ENCODE data around the gene IFITM5.

- TF ChIP-seq, protein P1, sequence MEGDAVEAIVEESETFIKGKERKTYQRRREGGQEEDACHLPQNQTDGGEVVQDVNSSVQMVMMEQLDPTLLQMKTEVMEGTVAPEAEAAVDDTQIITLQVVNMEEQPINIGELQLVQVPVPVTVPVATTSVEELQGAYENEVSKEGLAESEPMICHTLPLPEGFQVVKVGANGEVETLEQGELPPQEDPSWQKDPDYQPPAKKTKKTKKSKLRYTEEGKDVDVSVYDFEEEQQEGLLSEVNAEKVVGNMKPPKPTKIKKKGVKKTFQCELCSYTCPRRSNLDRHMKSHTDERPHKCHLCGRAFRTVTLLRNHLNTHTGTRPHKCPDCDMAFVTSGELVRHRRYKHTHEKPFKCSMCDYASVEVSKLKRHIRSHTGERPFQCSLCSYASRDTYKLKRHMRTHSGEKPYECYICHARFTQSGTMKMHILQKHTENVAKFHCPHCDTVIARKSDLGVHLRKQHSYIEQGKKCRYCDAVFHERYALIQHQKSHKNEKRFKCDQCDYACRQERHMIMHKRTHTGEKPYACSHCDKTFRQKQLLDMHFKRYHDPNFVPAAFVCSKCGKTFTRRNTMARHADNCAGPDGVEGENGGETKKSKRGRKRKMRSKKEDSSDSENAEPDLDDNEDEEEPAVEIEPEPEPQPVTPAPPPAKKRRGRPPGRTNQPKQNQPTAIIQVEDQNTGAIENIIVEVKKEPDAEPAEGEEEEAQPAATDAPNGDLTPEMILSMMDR (IDR thresholded peaks at IDR 0.05): no peak
- TF ChIP-seq, protein P2, sequence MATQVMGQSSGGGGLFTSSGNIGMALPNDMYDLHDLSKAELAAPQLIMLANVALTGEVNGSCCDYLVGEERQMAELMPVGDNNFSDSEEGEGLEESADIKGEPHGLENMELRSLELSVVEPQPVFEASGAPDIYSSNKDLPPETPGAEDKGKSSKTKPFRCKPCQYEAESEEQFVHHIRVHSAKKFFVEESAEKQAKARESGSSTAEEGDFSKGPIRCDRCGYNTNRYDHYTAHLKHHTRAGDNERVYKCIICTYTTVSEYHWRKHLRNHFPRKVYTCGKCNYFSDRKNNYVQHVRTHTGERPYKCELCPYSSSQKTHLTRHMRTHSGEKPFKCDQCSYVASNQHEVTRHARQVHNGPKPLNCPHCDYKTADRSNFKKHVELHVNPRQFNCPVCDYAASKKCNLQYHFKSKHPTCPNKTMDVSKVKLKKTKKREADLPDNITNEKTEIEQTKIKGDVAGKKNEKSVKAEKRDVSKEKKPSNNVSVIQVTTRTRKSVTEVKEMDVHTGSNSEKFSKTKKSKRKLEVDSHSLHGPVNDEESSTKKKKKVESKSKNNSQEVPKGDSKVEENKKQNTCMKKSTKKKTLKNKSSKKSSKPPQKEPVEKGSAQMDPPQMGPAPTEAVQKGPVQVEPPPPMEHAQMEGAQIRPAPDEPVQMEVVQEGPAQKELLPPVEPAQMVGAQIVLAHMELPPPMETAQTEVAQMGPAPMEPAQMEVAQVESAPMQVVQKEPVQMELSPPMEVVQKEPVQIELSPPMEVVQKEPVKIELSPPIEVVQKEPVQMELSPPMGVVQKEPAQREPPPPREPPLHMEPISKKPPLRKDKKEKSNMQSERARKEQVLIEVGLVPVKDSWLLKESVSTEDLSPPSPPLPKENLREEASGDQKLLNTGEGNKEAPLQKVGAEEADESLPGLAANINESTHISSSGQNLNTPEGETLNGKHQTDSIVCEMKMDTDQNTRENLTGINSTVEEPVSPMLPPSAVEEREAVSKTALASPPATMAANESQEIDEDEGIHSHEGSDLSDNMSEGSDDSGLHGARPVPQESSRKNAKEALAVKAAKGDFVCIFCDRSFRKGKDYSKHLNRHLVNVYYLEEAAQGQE (IDR thresholded peaks at IDR 0.05; ENCODE audit: insufficient read depth in 1 of 2, low read depth in 2 of 2, low read length in 1 of 2): no peak
- TF ChIP-seq SIN3A (IDR thresholded peaks at IDR 0.05; ENCODE audit: borderline replicate concordance, insufficient read depth, low read depth, low read length): no peak
Observed at GRCh38 chr11:313304-313786, 14.0 kb upstream of the IFITM5 start.
